Kidney epithelial cell (primary cell): Measurements from ENCODE around the gene MAS1L. TPM values are rescaled to one million over a fixed set of nuclear protein-coding genes. Genes with fewer than 3 reads are reported as not detected.

Experiments used
- DNase-seq: peaks from one replicate; pipeline ENCODE4 v3.0.0-alpha.2; 2010; ENCODE audit warnings: low read depth
- H3K27me3 ChIP-seq: 2 replicates; pipeline ENCODE4 v1.6.0; 2011; ENCODE audit warnings: low read length; ENCODE audit not compliant: control insufficient read depth, insufficient read depth
- H3K36me3 ChIP-seq: 2 replicates; pipeline ENCODE4 v1.5.1; 2011; ENCODE audit warnings: low read length; ENCODE audit not compliant: control insufficient read depth, insufficient read depth
- H3K4me3 ChIP-seq: 2 replicates; pipeline ENCODE4 v1.5.1; 2011; ENCODE audit warnings: low read depth, mild to moderate bottlenecking, control low read depth, low read length
- total RNA-seq: library from RNA; depleted of rRNA; stranded (reverse); fragments of >200 nt; gene quantifications from 2 replicates; pipeline ENCODE4 v1.2.3, GENCODE V29; 2015
- TF ChIP-seq, protein P1 (sequence below): IDR thresholded peaks from 2 replicates; pipeline ENCODE4 v1.5.1; 2011; ENCODE audit warnings: mild to moderate bottlenecking, moderate library complexity, low read length, control low read depth, inconsistent platforms; ENCODE audit not compliant: insufficient read depth, poor library complexity, severe bottlenecking

MAS1L gene
- total RNA-seq, 1 donor from 2014 or later = not detected

DNA sequence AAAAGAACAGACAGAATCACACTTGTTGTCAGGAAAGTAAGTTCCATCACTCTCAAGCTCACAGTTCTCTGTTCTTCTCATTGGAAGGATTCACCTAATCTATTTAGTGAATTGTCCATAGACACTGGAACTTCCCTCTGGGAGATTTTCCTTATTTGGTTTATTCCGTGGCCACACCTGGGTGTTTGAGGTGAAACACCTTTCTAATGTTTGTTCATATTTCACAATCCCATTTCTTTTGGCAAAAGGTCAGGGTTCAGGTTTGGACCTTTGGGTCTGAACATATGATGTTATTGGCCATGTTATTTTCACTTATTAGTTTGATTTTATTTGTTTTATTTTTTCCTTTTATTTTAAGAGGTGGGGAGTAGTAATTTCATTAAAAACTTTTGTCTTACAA lies 4.0 kb downstream of the MAS1L start:
- DNase-seq = no peak
- TF ChIP-seq, protein P1, sequence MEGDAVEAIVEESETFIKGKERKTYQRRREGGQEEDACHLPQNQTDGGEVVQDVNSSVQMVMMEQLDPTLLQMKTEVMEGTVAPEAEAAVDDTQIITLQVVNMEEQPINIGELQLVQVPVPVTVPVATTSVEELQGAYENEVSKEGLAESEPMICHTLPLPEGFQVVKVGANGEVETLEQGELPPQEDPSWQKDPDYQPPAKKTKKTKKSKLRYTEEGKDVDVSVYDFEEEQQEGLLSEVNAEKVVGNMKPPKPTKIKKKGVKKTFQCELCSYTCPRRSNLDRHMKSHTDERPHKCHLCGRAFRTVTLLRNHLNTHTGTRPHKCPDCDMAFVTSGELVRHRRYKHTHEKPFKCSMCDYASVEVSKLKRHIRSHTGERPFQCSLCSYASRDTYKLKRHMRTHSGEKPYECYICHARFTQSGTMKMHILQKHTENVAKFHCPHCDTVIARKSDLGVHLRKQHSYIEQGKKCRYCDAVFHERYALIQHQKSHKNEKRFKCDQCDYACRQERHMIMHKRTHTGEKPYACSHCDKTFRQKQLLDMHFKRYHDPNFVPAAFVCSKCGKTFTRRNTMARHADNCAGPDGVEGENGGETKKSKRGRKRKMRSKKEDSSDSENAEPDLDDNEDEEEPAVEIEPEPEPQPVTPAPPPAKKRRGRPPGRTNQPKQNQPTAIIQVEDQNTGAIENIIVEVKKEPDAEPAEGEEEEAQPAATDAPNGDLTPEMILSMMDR = no peak

DNA sequence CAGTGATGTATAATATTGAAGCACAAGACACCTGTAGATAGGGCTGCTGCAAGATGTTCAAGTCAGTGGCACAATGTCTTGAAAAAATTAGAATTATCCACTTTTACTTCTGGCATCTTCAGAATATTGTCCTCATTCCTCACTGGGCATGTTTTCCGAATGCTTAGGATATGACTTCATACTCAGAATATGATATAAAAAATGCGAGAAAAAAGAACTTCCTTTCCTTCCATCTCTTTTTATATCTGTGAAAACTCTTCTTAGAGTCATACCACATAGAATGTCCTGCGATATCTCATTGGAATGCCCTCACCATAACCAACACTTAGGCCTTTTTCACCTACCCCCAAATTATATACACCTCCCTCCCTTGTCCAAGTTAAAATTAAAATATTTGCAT lies 4.6 kb downstream of the MAS1L start:
- TF ChIP-seq, protein P1 = no peak
- H3K27me3 ChIP-seq = no peaks in the 10 kb centered on the region
- no peak for DNase-seq

More for the DNA sequence above, 4.0 kb downstream of the MAS1L start:
- Histone ChIP-seq H3K36me3 (no peaks in the 10 kb centered on the region), H3K27me3 (no peaks in the 10 kb centered on the region), H3K4me3 (no peak overlapping the region)

DNA sequence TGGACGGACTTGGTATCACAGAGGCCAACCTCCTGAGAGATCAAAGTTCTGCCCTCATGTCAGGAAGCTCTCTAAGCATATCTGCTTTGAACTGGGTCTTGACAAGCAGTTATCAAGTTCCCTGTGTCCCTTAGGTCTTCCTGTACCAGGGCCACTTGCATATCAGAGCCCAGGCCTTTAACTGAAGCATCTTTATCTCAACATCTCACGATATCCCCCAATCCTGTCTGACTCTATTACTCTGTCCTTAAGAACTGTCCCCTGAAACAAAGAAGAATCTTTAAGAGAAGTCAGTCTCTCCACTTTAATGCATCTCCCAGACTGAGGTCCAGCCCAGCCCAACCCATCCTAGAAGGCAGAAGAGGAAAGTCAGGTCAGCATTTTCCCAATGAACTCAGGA lies 8.2 kb downstream of the MAS1L start:
- no peaks in the 10 kb centered on the region for H3K36me3 ChIP-seq
- no peak for DNase-seq
- no peaks in the 10 kb centered on the region for H3K27me3 ChIP-seq
- TF ChIP-seq, protein P1 = no peak
- H3K4me3 ChIP-seq = no peak overlapping the region

More for the DNA sequence above, 4.6 kb downstream of the MAS1L start:
- Histone ChIP-seq H3K36me3 (no peaks in the 10 kb centered on the region), H3K4me3 (no peak overlapping the region)

DNA sequence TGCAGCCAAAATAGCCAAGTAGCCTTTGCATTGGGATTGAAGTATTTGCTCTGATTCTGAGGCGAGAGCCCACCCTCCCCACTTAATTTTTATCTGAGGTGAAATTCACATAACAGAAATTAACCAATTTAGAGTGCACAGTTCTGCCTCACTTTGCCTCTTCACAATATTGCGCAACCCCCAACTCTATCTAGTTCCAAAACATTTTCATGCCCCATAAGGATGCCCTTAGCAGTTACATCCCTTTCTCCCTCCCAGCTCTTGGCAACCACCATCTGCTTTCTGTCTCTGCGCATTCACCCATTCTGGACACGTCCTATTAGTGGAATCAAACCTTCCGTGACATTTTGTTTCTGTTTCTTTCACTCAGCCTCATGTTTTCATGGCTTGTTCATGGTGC lies 9.0 kb downstream of the MAS1L start:
- no peak for DNase-seq

DNA sequence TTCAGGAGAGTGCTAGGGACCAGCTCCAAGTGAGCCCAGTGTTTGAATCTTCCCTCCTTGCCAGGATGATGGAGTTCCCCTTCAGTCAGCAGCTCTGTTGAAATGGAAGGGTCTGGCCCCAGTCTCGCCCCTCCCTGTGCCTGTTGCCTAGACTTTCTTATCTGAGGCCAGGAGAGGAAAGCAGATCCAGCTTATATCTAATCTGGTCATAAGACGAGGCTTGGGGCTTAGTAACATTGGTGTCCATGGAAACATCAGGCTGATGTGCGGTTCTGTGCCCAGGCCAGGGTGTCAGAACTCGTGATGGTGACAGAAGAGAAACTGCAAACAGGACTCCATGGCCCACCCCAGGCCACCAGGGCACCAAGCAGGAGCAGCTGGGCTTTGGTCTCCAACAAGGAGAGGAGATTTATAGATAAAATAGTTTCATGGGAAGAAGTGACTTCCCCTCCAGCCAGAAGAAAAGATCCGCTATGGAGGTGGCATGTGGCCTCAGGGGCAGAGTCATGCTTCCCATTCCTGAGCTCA lies 9.8 kb downstream of the MAS1L start:
- H3K27me3 ChIP-seq = no peaks in the 10 kb centered on the region
- no peak for DNase-seq
- TF ChIP-seq, protein P1 = no peak
- no peaks in the 10 kb centered on the region for H3K36me3 ChIP-seq
- no peak overlapping the region for H3K4me3 ChIP-seq

More for the DNA sequence above, 9.0 kb downstream of the MAS1L start:
- Histone ChIP-seq H3K27me3 (no peaks in the 10 kb centered on the region), H3K4me3 (no peak overlapping the region), H3K36me3 (no peaks in the 10 kb centered on the region)
- TF ChIP-seq, protein P1 = no peak

DNA sequence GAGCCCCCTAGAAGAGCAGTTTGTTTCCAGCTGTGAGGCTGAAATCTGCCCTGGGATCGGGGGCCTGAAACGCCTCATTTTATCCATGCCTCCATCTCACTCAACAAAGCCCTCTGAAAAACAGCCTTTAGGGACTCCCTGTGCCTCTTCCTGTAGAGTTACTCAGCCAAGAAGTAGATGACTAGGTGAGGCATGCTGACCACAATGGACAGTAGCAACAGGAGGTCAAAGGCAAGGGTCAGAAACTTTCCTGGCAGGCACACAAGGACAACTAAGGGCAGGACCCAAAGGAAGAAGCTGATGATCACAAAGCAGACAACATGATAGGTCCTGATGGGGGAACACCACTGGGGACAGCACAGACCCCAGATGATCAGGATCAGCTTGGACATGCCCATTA lies 12.8 kb downstream of the MAS1L start:
- TF ChIP-seq, protein P1 = no peak
- no peak for DNase-seq
- Histone ChIP-seq H3K4me3 (no peak overlapping the region), H3K27me3 (no peaks in the 10 kb centered on the region), H3K36me3 (no peaks in the 10 kb centered on the region)
